RCC 7860 (cell line): Measurements from ENCODE around the gene NME8.
A peak's percentile ranks its signal among the peaks of the same experiment; 100 is the strongest.

ENCODE experiments used
- DNase-seq: peaks from one replicate; pipeline ENCODE4 v3.0.0-alpha.2; 2015; ENCODE audit warnings: low spot score
- FAIRE-seq: peaks from 2 replicates; lab custom pipeline; 2012; peaks lifted over from hg19 to GRCh38; lab: Jason Lieb, UNC

Gene NME8

DNA sequence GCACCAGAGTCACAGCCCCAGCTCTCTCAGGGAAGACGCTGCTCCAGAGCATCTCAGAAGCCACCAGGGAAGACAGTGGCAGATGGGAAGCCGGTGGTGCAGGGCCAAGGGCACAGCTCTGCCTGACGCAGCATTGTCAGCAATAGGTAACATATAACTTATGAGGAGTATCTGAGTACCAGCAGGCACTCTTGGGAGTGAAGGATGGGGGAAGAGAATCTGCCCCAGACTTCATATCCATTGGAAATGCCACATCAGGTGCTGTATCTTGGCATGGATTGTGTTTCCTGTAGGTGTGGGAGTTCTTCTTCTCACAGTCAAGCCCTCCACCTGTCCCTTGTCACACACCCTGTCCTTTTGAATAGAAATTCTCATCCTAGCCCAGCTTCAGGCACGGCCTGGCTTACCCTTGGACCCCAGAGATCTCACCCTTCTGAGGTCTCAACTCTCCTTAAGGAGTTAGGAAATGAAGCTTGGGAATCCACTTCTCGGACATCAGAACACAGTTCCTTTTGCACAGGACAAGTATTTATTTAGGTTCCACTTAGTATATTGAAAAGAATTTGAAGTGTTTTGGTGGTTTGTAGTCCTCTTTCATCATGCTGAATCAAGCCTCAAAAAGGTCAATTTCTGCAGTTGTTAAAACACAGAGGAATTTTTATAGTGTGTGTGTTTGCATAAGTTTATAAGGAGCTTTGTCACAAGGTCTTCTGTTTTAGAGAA is 82.0 kb downstream of the NME8 start:
- DNase-seq (no peak), FAIRE-seq (peak; percentile 24)

DNA sequence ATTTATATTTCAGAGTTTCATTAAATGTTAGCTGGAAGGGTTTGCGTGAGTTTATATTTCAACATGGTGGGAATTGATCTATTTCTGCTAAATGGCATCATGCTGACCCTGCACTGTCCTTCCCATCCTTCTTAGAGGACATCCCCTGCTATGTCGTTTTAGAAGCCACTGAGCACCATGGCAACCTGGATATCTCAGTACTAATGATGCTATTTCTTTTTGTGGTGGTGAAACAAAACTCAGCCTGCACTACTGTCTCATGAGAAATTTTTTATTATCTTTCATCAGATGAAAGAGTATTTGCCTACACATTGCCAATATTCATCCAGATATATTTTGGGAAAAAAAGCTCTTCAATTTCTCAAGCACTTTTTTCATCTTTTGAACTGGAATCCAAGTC is 84.1 kb downstream of the NME8 start:
- no peak for DNase-seq
- no peak for FAIRE-seq

DNA sequence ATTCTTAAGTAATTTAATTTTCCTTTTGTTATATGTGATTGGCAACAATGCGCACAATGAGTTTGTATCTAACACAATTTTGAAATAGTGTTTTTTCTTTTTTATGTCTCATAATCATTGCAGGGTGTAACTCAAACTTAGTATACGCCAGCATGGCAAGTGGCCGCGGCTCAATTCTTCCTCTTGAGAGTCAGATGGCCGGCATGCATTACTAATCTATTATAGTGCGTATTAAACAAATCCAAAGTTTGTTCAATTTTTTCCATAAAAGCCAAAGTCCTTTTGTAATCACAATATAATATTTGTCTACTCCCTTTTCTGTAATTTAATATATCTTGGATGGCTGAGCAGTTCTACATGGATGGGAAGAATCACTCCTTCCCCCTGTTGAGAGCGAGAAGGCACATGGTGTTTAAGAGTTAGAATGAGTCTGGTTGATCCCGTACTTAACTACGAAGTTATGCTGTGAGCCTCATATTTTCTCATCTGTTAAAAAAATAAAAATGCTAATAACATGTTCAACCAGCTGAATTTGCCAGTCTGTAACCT is 84.7 kb downstream of the NME8 start:
- FAIRE-seq (no peak), DNase-seq (no peak)

DNA sequence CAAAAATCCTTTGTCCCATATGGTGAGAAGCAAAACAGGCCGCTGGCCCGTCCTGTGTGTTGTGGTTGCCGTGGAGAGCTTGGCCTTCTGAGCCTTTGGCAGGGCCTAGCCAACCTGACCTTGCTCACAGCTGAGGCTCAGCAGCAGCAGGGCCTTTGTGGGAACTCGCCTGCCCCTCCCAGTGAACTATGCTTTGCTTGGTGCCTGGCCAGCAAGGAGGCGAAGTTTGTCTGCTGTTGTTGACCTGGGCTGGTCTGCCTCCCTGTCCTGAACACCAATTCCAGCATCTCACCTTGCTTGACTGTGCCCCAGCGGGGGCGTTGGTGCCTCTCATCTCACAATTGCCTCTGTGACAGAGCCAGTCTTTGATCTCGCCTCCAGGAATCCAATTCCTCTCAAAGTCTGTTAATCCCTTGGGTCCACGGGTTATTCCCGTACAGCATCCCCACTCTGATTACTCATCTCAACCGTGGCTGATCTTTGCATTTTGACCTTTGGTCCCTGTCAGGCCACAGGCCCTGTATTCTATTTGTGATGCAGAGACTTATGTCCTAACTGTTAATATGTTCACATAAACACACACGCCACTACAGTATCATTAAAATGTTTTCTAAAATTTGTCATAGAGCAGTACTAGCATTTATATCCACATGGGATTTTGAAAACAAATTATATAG is 94.7 kb downstream of the NME8 start:
- peak; percentile 61 for DNase-seq
- FAIRE-seq, result peak; percentile 82

DNA sequence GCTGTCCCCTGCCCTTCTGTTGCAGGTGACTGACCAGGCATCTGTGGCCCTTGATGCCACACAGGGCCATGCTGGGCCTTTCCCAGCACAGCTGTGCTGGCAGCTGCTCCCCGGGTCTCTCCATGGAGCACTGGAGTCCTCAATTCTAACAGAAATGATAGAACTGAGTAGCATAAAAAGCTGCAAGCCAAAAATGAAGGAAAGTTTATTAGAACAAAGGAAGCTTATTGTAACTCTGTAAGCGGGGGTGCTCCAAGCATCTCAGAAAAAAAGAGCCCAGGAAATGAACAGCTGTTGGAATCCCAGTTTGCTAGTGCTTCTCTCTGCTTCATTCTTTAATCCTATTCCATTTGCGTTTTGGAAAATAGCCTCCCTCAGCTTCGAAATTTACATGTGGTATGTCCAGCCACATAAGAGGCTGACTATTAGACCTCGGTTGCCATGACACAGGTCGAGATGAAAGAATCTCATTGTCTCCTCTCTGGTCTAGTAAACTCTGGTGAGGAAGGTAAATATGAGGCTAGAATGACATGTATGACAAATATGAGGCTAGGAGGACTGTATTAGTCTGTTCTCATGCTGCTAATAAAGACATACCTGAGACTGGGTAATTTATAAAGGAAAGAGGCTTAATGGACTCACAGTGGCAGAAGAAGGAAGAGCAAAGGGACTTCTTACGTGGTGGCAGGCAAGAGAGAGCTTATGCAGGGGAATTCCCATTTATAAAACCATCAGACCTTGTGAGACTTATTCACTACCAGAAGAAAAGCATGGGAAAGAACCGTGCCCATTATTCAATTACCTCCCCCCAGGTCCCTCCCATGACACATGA is 95.7 kb downstream of the NME8 start:
- DNase-seq, result peak; percentile 68

DNA sequence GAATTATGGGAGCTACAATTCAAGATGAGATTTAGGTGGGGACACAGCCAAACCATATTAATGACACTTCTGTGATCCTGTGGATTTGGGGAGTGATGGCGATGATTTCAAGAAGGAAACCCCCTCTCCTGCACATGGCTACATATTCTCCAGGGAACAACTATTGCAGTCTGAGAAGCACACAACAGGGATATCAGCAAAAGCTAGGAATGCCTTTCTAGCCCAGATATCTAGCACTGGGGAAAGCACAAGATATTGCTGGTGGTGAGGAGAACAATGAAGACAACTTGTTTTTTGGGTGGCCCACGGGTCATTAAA is 96.3 kb downstream of the NME8 start:
- FAIRE-seq, result no peak
- DNase-seq, result no peak

More for the DNA sequence above, 95.7 kb downstream of the NME8 start:
- FAIRE-seq, result no peak

DNA sequence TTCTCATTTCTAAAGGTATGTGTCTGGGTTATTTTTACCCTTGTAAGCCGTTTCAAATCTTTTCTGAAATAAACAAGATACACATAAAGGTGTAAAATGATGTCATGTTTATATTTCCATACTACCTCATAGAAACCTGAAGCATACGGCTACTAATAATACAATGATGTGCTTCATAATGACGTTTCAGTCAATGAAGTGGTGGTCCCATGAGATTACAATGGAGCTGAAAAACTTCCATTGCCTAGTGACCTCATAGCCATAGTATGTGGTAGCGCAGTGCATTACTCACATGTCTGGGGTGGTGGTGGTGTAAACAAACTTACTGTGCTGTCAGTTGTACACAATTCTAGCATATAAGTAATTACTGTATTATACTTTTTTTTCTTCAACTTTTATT is 96.9 kb downstream of the NME8 start:
- FAIRE-seq (no peak), DNase-seq (no peak)

DNA sequence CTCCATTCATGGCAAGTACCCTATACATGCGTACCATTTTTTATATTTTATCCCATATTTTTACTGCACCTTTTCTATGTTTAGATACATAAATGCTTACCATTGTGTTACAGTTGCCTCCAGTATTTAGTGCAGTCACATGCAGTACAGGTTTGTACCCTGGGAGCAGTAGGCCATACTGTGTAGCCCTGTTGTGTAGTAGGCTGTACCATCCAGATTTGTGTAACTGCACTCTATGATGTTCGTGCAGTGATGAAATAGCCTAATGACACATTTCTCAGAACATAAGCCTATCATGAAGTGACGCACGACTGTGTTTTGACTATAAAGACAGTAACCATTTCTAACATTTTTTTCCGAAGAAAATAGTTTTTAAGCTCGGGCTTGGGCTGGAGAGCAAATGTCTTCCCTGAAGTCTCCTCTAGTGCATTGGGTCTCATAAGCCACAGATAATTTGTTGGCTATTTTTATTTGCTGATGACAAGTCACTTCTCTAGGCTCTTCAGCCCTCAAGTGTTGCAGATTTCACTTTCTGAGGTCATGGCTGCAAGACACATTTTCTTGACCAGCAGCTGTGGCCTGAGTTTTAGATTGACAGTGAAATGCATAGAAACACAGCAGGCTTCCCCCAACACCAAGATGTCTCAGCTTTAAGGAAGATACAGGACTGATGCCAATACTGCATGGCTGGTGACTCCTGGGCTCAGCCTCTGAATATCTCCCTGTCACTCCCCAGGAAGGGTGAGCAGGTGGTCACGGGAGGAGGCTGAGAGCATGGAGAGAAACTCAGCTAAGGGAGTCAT is 98.9 kb downstream of the NME8 start:
- FAIRE-seq, result no peak

DNA sequence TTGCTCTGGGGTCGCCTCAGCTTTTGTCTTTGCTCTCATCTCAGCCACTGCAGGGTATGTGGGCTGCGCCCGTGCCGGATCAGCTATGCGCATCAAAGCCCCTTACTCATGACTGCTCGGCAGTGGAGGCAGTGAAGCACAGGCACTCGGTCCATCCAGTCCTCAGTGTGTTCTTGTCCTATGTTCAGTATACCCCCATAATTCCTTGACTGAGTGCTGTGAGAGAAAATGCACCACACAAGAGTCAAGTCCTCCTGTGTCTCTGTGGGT is 99.5 kb downstream of the NME8 start:
- DNase-seq (no peak), FAIRE-seq (no peak)

More for the DNA sequence above, 98.9 kb downstream of the NME8 start:
- no peak for DNase-seq
